GM23248 (cell line): ENCODE data around the gene SGTB.

ENCODE experiments used
- EZH2 ChIP-seq: fragments of 200-600 bp; sonication (generic); IDR thresholded peaks from 2 replicates; pipeline ENCODE4 v1.6.1; 2018; ENCODE audit warnings: antibody characterized with exemption, mild to moderate bottlenecking; ENCODE audit not compliant: insufficient read depth, poor library complexity, severe bottlenecking
- EZH2phosphoT487 ChIP-seq: fragments of 200-600 bp; sonication (generic); IDR thresholded peaks from 2 replicates; pipeline ENCODE4 v1.6.1; 2018; ENCODE audit warnings: antibody characterized with exemption, moderate library complexity, mild to moderate bottlenecking, low read depth; ENCODE audit not compliant: insufficient read depth

GRCh38 chr5:65742565-65743231 lies 20.8 kb upstream of the SGTB start:
- TF ChIP-seq EZH2 (no peak), EZH2phosphoT487 (0 out of 2 replicates have a peak, but pooled peaks have one; percentile 76)
